Measurements from ENCODE around the gene FARSA. TPM values are rescaled to one million over a fixed set of nuclear protein-coding genes. Genes with fewer than 3 reads are reported as not detected.
A peak's percentile ranks its signal among the peaks of the same experiment; 100 is the strongest.

Gene FARSA
- total and polyA plus RNA-seq, 2 donors (not counting 1 experiment from before 2014, with no cell fraction given), result 26.4 to 50.1 TPM

- POLR2A ChIA-PET, result interaction anchor here (0.6 to 0.9 kb wide), 2 partner anchors 19 to 147 kb away, joined by 4 to 7 read pairs; no protein-coding TSS in a partner anchor
Measured at GRCh38 chr19:12946731-12947496, 13.4 kb upstream of the FARSA start.

More at GRCh38 chr19:12946731-12947496, 13.4 kb upstream of the FARSA start:
- Mint-ChIP-seq H3K4me1 (peaks cover 40% of the 10 kb centered on the region), H3K27ac (peak overlapping the region; percentile 92), H3K27me3 (no peaks in the 10 kb centered on the region), H3K9me3 (ENCODE audit: insufficient read depth) (no peaks in the 10 kb centered on the region), H3K4me3 (peak overlapping the region; percentile 92)
- WGBS (ENCODE audit: insufficient coverage), result 96% methylated on average over 4 of the region's 14 CpGs
- Histone ChIP-seq H3K79me2 (ENCODE audit: control insufficient read depth, insufficient read depth, low read length) (peaks cover 33% of the 10 kb centered on the region), H3K9me3 (ENCODE audit: control extremely low read depth in 1 of 3, control insufficient read depth in 2 of 3, insufficient read depth in 1 of 3, low read length in 2 of 3) (peaks cover 0 to 7% (median 0%) of the 10 kb centered on the region in 3 donors), H3K4me2 (replicated peaks; ENCODE audit: low read depth, low read length, poor library complexity, severe bottlenecking) (peak overlapping the region; percentile 94), H3K4me3 (ENCODE audit: control extremely low read depth in 1 of 5, extremely low read depth in 1 of 5, insufficient read depth in 1 of 5, low read depth in 2 of 5, low read length in 4 of 5) (peak overlapping the region; percentile 55 to 90 (median 61)), H3K4me1 (ENCODE audit: control insufficient read depth in 2 of 2, insufficient read depth in 2 of 2, low read length in 2 of 2) (peaks cover 15 to 32% of the 10 kb centered on the region in 2 donors), H3K36me3 (replicated peaks in 1 of 2; ENCODE audit: control extremely low read depth in 1 of 2, control insufficient read depth in 1 of 2, extremely low read depth in 1 of 2, insufficient read depth in 2 of 2, low read length in 1 of 2) (peaks cover 0 to 74% of the 10 kb centered on the region in 2 experiments), H2AFZ (ENCODE audit: insufficient read depth, low read depth, low read length, poor library complexity, severe bottlenecking) (no peak overlapping the region), H3K27me3 (replicated peaks in 1 of 4; ENCODE audit: control extremely low read depth in 1 of 4, control insufficient read depth in 3 of 4, insufficient read depth in 4 of 4, low read length in 3 of 4) (no peaks in the 10 kb centered on the region), H3K27ac (ENCODE audit: low read length in 2 of 2) (peak overlapping the region; percentile 68 to 86), H4K20me1 (ENCODE audit: control insufficient read depth, insufficient read depth, low read length, poor library complexity, severe bottlenecking) (peaks cover 27% of the 10 kb centered on the region), H3K9ac (ENCODE audit: low read length) (peak overlapping the region; percentile 94)
- TF ChIP-seq EZH2 (IDR thresholded peaks at IDR 0.05; ENCODE audit: borderline replicate concordance, insufficient read depth, low read depth, low read length, poor library complexity, severe bottlenecking) (no peak), CTCF (IDR thresholded peaks at IDR 0.05) (no peak)
- CTCF ChIA-PET, result interaction anchor here (1.0 to 1.4 kb wide), 5 partner anchors 8 to 148 kb away, joined by 3 to 5 read pairs (median 3); partner anchors contain the start of gene GADD45GIP1
- no peak for DNase-seq
- ATAC-seq (ENCODE audit: low read depth), result no peak
- intact Hi-C loops (cut with micrococcal nuclease), result no loop called here

Measured in B cell (primary cell).